Naive thymus-derived CD8-positive, alpha-beta T cell (primary cell): Measurements from ENCODE around the gene DLG2. TPM values are rescaled to one million over a fixed set of nuclear protein-coding genes. Genes with fewer than 3 reads are reported as not detected.

ENCODE experiments used
- ATAC-seq, 2 donors: fragments of 150-1000 bp; cut with Tn5 transposase in 1 of 2; sonication (Bioruptor Pico), chemical (Tn5 transposase) in 1 of 2; 1 replicate in 1 of 2; 2 replicates in 1 of 2; pipeline ENCODE4 v1.10.0; 2021; ENCODE audit warnings: mild to moderate bottlenecking in 2 of 2, moderate library complexity in 2 of 2
- POLR2A ChIA-PET: fragments of 350-600 bp; sonication (Branson Sonifier 250); formaldehyde crosslinking; loops from one replicate; lab custom pipeline; 2021; ENCODE audit warnings: antibody characterized with exemption; lab: Charles Lee
- DNase-seq, 10 donors: peaks; one replicate each; pipeline versions ENCODE4 v3.0.0 to v3.0.0-alpha.2; 2020 to 2022
- H3K27ac Mint-ChIP-seq, 10 donors: one replicate each; pipeline ENCODE4 v1.8.0; 2020 to 2022; ENCODE audit warnings: mild to moderate bottlenecking in 10 of 10, mixed read lengths in 10 of 10, moderate library complexity in 4 of 10, inconsistent platforms in 1 of 10
- H3K27me3 Mint-ChIP-seq, 5 donors: one replicate each; pipeline ENCODE4 v1.8.0; 2021 to 2022; ENCODE audit warnings: mixed read lengths in 5 of 5
- H3K36me3 Mint-ChIP-seq, 3 donors: one replicate each; pipeline ENCODE4 v1.8.0; 2020 to 2022; ENCODE audit warnings: mixed read lengths in 3 of 3, mild to moderate bottlenecking in 2 of 3, inconsistent platforms in 1 of 3
- H3K4me1 Mint-ChIP-seq, 4 donors: one replicate each; pipeline ENCODE4 v1.8.0; 2021 to 2022; ENCODE audit warnings: mixed read lengths in 4 of 4
- H3K4me3 Mint-ChIP-seq, 10 donors: one replicate each; pipeline ENCODE4 v1.8.0; 2020 to 2022; ENCODE audit warnings: mild to moderate bottlenecking in 10 of 10, mixed read lengths in 10 of 10, moderate library complexity in 6 of 10, inconsistent platforms in 1 of 10
- H3K9me3 Mint-ChIP-seq, 9 donors: one replicate each; pipeline ENCODE4 v1.8.0; 2020 to 2022; ENCODE audit warnings: mixed read lengths in 9 of 9, mild to moderate bottlenecking in 3 of 9, inconsistent platforms in 1 of 9, moderate library complexity in 1 of 9
- polyA plus RNA-seq, 3 donors: library from polyadenylated mRNA; unstranded; fragments of 300-500 nt; fragmentation: Illumina TruSeq; gene quantifications; one replicate each; pipeline ENCODE4 v1.2.3, GENCODE V29; 2021
- total RNA-seq, 8 experiments: library from RNA in 2 of 8; stranded (reverse) in 2 of 8; gene quantifications; one replicate each; pipeline ENCODE4 v1.2.3 and lab custom pipeline; 2021 to 2026

DLG2 gene
- total and polyA plus RNA-seq, 5 experiments from 2014 or later, result 0.86 to 6.2 (median 2.5) TPM

GRCh38 chr11:84536456-84536855 lies 1090.7 kb downstream of the DLG2 start:
- no peak overlapping the region for H3K27ac Mint-ChIP-seq
- peaks cover 0 to 2% (median 0%) of the 10 kb centered on the region in 5 donors for H3K27me3 Mint-ChIP-seq
- peaks cover 0 to 29% (median 15%) of the 10 kb centered on the region in 9 donors for H3K9me3 Mint-ChIP-seq
- no peak overlapping the region for H3K4me3 Mint-ChIP-seq
- H3K4me1 Mint-ChIP-seq, result no peaks in the 10 kb centered on the region
- POLR2A ChIA-PET, result no interaction called here
- ATAC-seq (no peak), DNase-seq (no peak)
- peaks cover 0 to 9% (median 0%) of the 10 kb centered on the region in 3 donors for H3K36me3 Mint-ChIP-seq

GRCh38 chr11:84532364-84532763 lies 1094.8 kb downstream of the DLG2 start:
- no peaks in the 10 kb centered on the region for H3K4me1 Mint-ChIP-seq
- H3K9me3 Mint-ChIP-seq, result peaks cover 0 to 24% (median 11%) of the 10 kb centered on the region in 9 donors
- peaks cover 0 to 4% (median 0%) of the 10 kb centered on the region in 5 donors for H3K27me3 Mint-ChIP-seq
- POLR2A ChIA-PET, result no interaction called here
- no peak overlapping the region for H3K4me3 Mint-ChIP-seq
- peaks cover 0 to 4% (median 0%) of the 10 kb centered on the region in 3 donors for H3K36me3 Mint-ChIP-seq
- ATAC-seq (no peak), DNase-seq (no peak)
- H3K27ac Mint-ChIP-seq, result no peak overlapping the region

GRCh38 chr11:84526250-84526649 lies 1100.9 kb downstream of the DLG2 start:
- peaks cover 8 to 21% (median 14%) of the 10 kb centered on the region in 9 donors for H3K9me3 Mint-ChIP-seq
- peaks cover 0 to 7% (median 2%) of the 10 kb centered on the region in 3 donors for H3K36me3 Mint-ChIP-seq
- H3K4me1 Mint-ChIP-seq, result no peaks in the 10 kb centered on the region
- H3K4me3 Mint-ChIP-seq, result no peak overlapping the region
- H3K27ac Mint-ChIP-seq, result no peak overlapping the region
- ATAC-seq (no peak), DNase-seq (no peak)
- POLR2A ChIA-PET, result no interaction called here
- H3K27me3 Mint-ChIP-seq, result peaks cover 0 to 4% (median 0%) of the 10 kb centered on the region in 5 donors

- Mint-ChIP-seq H3K4me3 (no peak overlapping the region), H3K4me1 (no peaks in the 10 kb centered on the region), H3K36me3 (peaks cover 0 to 7% (median 2%) of the 10 kb centered on the region in 3 donors), H3K9me3 (peaks cover 8 to 19% (median 14%) of the 10 kb centered on the region in 9 donors), H3K27ac (no peak overlapping the region), H3K27me3 (peaks cover 0 to 4% (median 0%) of the 10 kb centered on the region in 5 donors)
- POLR2A ChIA-PET, result no interaction called here
- DNase-seq, result no peak
- ATAC-seq, result no peak
Observed at GRCh38 chr11:84524422-84525051, 1102.6 kb downstream of the DLG2 start.

- Mint-ChIP-seq H3K4me1 (no peaks in the 10 kb centered on the region), H3K4me3 (no peak overlapping the region), H3K9me3 (peaks cover 3 to 19% (median 8%) of the 10 kb centered on the region in 9 donors), H3K27me3 (no peaks in the 10 kb centered on the region), H3K36me3 (peaks cover 0 to 4% (median 2%) of the 10 kb centered on the region in 3 donors), H3K27ac (no peak overlapping the region)
- ATAC-seq (no peak), DNase-seq (no peak)
- POLR2A ChIA-PET, result no interaction called here
Observed at GRCh38 chr11:84522331-84522730, 1104.8 kb downstream of the DLG2 start.

- POLR2A ChIA-PET, result no interaction called here
- no peak for DNase-seq
- ATAC-seq, result no peak
- Mint-ChIP-seq H3K27me3 (no peaks in the 10 kb centered on the region), H3K36me3 (no peaks in the 10 kb centered on the region), H3K9me3 (peaks cover 0 to 11% (median 8%) of the 10 kb centered on the region in 9 donors), H3K27ac (no peak overlapping the region), H3K4me1 (no peaks in the 10 kb centered on the region), H3K4me3 (no peak overlapping the region)
Observed at GRCh38 chr11:84518631-84519183, 1108.4 kb downstream of the DLG2 start.

- no peak for DNase-seq
- no peaks in the 10 kb centered on the region for H3K36me3 Mint-ChIP-seq
- no peaks in the 10 kb centered on the region for H3K27me3 Mint-ChIP-seq
- peaks cover 0 to 14% (median 11%) of the 10 kb centered on the region in 9 donors for H3K9me3 Mint-ChIP-seq
- no peak overlapping the region for H3K27ac Mint-ChIP-seq
- no peak overlapping the region for H3K4me3 Mint-ChIP-seq
- no peaks in the 10 kb centered on the region for H3K4me1 Mint-ChIP-seq
- POLR2A ChIA-PET, result no interaction called here
- ATAC-seq, result no peak
Observed at GRCh38 chr11:84514436-84514835, 1112.7 kb downstream of the DLG2 start.

GRCh38 chr11:84503503-84503902 lies 1123.6 kb downstream of the DLG2 start:
- no peak for DNase-seq
- Mint-ChIP-seq H3K36me3 (peaks cover 0 to 2% (median 0%) of the 10 kb centered on the region in 3 donors), H3K4me1 (no peaks in the 10 kb centered on the region), H3K4me3 (no peak overlapping the region), H3K9me3 (peaks cover 0 to 13% (median 2%) of the 10 kb centered on the region in 9 donors), H3K27me3 (no peaks in the 10 kb centered on the region), H3K27ac (no peak overlapping the region)
- ATAC-seq, result no peak
- POLR2A ChIA-PET, result no interaction called here

- H3K4me1 Mint-ChIP-seq, result no peaks in the 10 kb centered on the region
- H3K4me3 Mint-ChIP-seq, result no peak overlapping the region
- peaks cover 0 to 13% (median 0%) of the 10 kb centered on the region in 9 donors for H3K9me3 Mint-ChIP-seq
- ATAC-seq, result no peak
- no peak overlapping the region for H3K27ac Mint-ChIP-seq
- no peak for DNase-seq
- no peaks in the 10 kb centered on the region for H3K36me3 Mint-ChIP-seq
- H3K27me3 Mint-ChIP-seq, result no peaks in the 10 kb centered on the region
- POLR2A ChIA-PET, result no interaction called here
Observed at GRCh38 chr11:84501750-84502149, 1125.4 kb downstream of the DLG2 start.

GRCh38 chr11:84497981-84498411 lies 1129.1 kb downstream of the DLG2 start:
- Mint-ChIP-seq H3K9me3 (peaks cover 0 to 24% (median 4%) of the 10 kb centered on the region in 9 donors), H3K4me3 (no peak overlapping the region)
- ATAC-seq, result no peak

GRCh38 chr11:84497181-84497580 lies 1130.0 kb downstream of the DLG2 start:
- no peak overlapping the region for H3K27ac Mint-ChIP-seq
- H3K27me3 Mint-ChIP-seq, result no peaks in the 10 kb centered on the region
- H3K9me3 Mint-ChIP-seq, result peaks cover 0 to 24% (median 4%) of the 10 kb centered on the region in 9 donors
- H3K36me3 Mint-ChIP-seq, result no peaks in the 10 kb centered on the region
- H3K4me1 Mint-ChIP-seq, result no peaks in the 10 kb centered on the region
- DNase-seq (no peak), ATAC-seq (no peak)
- H3K4me3 Mint-ChIP-seq, result no peak overlapping the region
- POLR2A ChIA-PET, result no interaction called here

More at GRCh38 chr11:84497981-84498411, 1129.1 kb downstream of the DLG2 start:
- Mint-ChIP-seq H3K4me1 (no peaks in the 10 kb centered on the region), H3K27ac (no peak overlapping the region), H3K27me3 (no peaks in the 10 kb centered on the region), H3K36me3 (no peaks in the 10 kb centered on the region)
- POLR2A ChIA-PET, result no interaction called here
- DNase-seq, result no peak

GRCh38 chr11:84496122-84496521 lies 1131.0 kb downstream of the DLG2 start:
- Mint-ChIP-seq H3K4me1 (no peaks in the 10 kb centered on the region), H3K27me3 (no peaks in the 10 kb centered on the region), H3K36me3 (no peaks in the 10 kb centered on the region), H3K4me3 (no peak overlapping the region), H3K9me3 (peaks cover 2 to 26% (median 6%) of the 10 kb centered on the region in 9 donors), H3K27ac (no peak overlapping the region)
- ATAC-seq, result no peak
- no peak for DNase-seq
- POLR2A ChIA-PET, result no interaction called here

GRCh38 chr11:84480131-84480530 lies 1147.0 kb downstream of the DLG2 start:
- H3K36me3 Mint-ChIP-seq, result peaks cover 0 to 4% (median 0%) of the 10 kb centered on the region in 3 donors
- H3K4me1 Mint-ChIP-seq, result no peaks in the 10 kb centered on the region
- H3K4me3 Mint-ChIP-seq, result no peak overlapping the region
- DNase-seq, result no peak
- no peaks in the 10 kb centered on the region for H3K27me3 Mint-ChIP-seq
- ATAC-seq, result no peak
- H3K27ac Mint-ChIP-seq, result no peak overlapping the region
- peaks cover 0 to 12% (median 6%) of the 10 kb centered on the region in 9 donors for H3K9me3 Mint-ChIP-seq
- POLR2A ChIA-PET, result no interaction called here
